ENCODE measurements around the gene ZNF609. TPM values are rescaled to one million over a fixed set of nuclear protein-coding genes. Genes with fewer than 3 reads are reported as not detected.
"Not testable (repeated sequence)": the region's sequence is repeated elsewhere in the genome, so short reads cannot be mapped to it uniquely, and the experiment has no call there.

The ZNF609 gene
- total RNA-seq, 1 donor from 2014 or later = 45.8 TPM

DNA sequence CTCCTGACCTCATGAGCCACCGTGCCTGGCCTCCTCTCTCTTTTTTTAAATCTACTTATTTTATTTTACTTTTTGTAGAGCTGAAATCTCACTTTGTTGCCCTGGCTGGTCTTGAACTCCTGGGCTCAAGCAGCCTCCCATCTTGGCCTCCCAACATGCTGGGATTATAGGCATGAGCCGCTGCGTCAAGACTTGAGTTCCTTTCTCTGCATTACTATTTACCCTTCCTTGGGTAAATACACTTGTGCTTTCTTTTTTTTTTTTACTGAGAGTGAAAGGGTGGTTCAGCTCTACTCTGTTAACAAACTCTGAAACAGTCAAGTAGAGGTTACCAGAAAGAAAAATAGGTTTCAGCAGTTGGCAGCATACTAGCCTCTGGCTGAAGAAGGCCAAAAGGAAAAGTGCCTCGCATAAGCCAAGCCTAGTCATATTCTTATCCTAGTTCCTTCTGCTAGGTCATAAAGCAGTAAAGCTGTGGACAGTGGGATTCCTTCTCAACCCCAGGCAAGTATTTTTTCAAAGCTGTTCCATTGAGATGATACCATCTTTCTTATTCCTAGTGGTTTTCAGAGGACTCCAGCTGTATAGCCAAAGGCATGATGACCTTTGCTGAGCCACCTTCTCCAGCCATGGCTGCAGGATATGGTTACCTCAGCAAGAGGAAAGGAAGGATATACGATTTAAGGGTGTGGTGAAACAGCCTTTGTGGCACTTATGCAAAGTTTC, 179.9 kb downstream of the ZNF609 start:
- intact Hi-C loops (cut with micrococcal nuclease) = no loop called here

DNA sequence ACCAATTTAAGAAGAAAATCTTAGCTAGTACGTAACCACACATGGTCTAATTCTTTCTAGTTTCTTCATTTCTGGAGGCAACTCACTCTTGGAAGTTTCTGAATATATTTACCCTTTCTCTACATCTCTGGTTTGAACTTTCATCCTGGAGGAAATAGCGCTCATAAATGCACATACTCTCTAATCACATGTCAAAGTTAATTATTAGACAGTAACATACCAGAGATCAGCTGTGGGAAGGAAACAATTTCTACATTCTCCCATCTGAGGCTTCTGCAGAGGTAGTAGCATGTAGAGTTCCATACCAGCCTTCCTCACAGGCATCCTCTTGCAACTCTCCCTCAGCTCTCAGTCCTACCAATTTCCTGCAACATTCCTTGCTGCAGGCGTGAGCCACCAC, 182.5 kb downstream of the ZNF609 start:
- intact Hi-C loops (cut with micrococcal nuclease) = no loop called here

DNA sequence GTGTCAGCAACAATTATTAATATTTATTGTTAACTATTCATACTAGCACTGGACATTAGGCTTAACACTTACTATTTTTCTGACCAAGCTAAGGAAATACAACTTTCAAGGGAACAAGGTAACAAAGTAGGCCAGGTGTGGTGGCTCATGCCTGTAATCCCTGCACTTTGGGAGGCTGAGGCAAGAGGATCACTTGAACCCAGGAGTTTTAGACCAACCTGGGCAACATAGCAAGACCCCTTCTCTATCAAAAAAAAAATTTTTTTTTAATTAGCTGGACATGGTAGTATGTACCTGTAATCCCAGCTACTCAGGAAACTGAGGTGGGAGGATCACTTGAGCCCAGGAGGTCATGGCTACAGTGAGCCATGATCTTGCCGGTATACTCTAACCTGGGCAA, 183.3 kb downstream of the ZNF609 start:
- intact Hi-C loops (cut with micrococcal nuclease) = no loop called here

DNA sequence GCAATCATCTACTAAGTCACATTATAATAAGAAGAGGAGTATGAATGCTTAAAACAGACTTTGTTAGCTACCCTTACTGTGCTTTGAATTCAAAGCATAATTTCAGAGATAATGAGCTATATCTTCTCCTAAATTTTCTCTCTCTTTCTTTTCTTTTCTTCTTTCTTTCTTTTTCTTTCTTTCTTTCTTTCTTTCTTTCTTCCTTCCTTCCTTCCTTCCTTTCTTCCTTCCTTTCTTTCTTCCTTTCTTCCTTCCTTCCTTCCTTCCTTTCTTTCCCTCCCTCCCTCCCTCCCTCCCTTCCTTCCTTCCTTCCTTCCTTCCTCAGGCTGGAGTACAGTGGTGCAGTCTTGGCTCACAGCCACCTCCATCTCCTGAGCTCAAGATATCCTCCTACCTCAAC, 184.4 kb downstream of the ZNF609 start:
- intact Hi-C loops (cut with micrococcal nuclease) = not testable (repeated sequence)

DNA sequence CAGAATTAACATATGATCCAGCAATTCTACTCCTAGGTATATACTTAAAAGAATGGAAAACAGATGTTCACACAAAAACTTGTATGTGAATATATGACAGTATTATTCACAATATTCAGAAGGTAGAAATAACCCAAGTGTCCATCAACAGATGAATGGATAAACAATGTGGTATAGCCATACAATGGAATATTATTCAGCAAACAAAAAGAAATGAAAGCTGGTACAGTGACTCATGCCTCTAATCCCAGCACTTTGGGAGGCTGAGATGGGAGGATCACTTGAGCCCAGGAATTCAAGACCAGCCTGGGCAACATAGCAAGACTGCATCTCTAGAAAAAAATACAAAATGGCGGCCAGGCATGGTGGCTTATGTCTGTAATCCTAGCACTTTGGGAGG, 185.6 kb downstream of the ZNF609 start:
- intact Hi-C loops (cut with micrococcal nuclease) = no loop called here

DNA sequence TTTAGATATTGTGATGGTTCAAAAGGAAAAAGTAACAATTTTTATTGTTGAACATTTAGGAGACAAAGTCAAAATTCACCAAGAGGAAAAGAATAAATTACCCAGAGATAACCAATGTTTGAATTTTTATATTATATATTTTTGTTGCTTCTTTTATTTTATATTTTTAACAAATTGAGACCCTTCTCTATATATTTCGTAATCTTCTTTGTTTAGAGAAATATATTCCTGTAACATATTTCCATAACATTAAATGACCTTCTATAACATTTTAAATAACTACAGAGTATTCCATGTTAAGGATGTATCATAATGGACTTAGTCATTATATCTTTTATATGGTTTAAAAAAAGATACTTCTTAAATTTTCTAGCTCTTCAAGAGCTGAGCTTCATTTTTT, 187.0 kb downstream of the ZNF609 start:
- intact Hi-C loops (cut with micrococcal nuclease) = no loop called here

DNA sequence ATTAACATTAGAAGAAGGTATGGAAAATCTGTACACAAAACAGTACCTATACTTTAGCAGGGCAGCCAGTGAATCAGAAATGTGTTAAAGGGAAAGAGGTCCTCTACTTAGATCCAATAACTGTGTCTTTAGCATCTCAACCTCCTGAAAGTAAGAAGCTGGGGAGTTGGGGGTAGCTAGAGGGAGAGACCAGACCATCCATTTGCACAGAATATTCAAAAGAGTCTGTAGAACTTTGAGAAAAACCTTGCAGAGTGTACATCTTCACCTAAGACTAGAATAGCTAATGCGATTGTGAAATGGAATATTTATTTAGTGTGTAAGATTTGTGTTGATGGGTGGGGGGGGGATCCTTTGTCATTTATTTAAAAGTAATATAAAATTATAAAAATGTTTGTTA, 190.2 kb downstream of the ZNF609 start:
- intact Hi-C loops (cut with micrococcal nuclease) = loop anchor here (5.0 kb wide), 3 partner anchors 68 to 263 kb away; partner anchors contain the start of gene TRIP4

DNA sequence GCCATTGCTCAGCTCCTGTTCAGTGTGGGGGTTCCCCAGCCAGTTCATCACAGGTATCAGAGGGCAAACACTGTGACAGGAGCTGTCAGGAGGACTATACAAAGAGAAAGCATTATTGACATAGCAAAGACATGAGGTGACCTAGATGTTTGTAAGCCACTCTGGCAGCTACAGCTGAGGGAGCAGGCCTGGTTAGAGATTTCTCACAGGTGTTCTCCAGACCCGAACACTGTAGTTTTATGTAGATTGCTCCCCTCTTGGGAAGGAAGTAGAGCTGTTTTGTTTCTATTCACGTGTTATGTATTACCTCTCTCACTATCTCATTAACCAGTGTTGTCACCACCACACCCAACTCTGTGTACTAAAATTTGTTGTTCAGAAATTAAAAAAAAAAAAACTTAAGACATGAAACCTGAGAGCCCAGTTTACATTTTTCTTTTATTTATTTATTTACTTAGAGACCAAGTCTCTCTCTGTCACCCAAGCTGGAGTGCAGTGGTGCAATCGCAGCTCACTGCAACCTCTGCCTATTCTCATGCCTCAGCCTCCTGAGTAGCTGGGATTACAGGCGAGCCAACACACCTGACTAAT, 191.3 kb downstream of the ZNF609 start:
- intact Hi-C loops (cut with micrococcal nuclease) = loop anchor here (1.0 to 5.0 kb wide), 5 partner anchors 17 to 264 kb away; partner anchors contain the start of gene TRIP4

DNA sequence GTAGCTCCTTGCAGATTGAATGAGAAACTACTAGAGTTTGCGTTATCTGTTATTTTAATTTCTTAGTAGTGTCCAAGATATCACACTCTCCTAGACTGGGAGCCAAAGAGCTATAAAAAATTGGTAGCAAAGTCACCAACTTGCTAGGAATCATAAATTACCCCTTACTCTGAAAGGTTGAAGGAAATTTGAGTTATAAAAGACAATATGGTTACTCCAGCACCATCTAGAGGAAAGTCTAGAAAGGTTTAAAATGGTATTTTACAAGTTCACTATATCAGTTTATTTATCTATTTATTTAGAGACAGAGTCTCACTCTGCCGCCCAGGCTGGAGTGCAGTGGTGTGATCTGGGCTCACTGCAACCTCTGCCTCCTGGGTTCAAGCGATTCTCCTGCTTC, 193.4 kb downstream of the ZNF609 start:
- intact Hi-C loops (cut with micrococcal nuclease) = loop anchor here (1.0 to 5.0 kb wide), 4 partner anchors 71 to 266 kb away; partner anchors contain the start of gene TRIP4

DNA sequence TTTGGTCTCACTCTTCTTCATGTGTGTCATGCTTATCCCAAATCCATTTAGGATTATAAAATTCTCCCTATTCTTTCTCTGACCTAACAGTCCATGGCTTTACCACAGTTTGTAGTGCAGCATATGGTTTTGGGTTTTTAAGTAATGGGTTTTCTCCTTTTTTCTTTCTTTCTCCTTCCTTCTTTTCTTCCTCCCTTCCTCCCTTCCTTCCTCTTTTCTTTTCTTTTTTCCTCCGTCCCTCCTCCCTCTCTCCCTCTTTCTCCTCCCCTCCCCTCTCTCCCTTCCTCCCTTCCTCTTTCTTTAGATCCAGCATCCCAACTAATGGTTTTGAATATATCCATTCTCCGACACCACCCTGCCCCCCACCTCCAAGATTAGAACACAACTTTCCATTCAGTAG, 196.1 kb downstream of the ZNF609 start:
- intact Hi-C loops (cut with micrococcal nuclease) = no loop called here

DNA sequence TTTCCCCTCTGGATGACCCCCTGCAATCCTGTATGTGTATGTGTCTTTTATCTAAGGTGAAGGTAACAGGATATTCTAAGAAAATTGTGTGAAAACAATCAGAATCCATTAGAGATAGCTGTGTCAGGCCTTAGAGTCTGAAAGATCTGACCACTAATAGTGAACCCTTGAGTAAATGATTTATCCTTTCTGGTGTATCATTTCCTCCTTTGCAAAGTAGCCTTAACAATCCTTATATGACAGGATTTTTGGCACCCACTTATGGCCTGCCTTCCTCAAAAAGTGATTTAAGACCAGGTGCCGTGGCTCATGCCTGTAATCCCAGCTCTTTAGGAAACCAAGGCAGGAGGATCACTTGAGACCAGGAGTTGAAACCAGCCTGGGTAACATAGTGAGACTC, 204.8 kb downstream of the ZNF609 start:
- intact Hi-C loops (cut with micrococcal nuclease) = no loop called here

DNA sequence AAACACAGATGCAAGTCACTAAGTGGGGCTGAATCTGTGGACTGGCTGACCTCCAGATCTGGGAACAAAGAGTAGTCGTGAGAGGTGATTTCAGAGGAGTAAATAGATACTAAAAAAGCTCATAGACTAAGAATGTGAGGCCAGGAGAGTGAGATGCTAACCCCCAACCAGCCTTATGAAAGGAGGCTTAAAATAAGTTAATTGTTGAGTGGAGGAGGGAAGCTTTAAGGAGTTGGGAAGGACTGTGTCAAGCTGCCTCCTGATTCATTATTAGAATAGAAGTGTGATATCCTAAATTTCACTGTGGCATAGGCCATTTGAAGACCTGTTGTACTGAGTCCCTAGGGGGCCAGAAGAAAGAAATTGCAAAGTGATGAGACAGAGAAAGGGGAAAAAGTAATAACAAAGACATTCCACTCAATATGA, 207.4 kb downstream of the ZNF609 start:
- intact Hi-C loops (cut with micrococcal nuclease) = no loop called here

DNA sequence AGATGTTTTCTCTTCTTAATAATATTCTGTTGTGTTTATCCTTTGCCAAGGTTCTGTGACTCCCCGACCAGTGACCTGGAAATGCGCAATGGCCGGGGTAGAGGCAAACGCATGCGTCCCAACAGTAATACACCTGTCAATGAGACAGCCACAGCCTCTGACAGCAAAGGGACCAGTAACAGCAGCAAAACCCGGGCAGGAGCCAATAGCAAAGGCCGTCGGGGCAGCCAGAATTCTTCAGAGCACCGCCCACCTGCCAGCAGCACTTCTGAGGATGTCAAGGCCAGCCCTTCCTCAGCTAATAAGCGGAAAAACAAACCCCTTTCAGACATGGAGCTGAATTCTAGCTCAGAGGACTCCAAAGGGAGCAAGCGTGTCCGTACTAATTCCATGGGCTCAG, 213.5 kb downstream of the ZNF609 start:
- intact Hi-C loops (cut with micrococcal nuclease) = no loop called here

DNA sequence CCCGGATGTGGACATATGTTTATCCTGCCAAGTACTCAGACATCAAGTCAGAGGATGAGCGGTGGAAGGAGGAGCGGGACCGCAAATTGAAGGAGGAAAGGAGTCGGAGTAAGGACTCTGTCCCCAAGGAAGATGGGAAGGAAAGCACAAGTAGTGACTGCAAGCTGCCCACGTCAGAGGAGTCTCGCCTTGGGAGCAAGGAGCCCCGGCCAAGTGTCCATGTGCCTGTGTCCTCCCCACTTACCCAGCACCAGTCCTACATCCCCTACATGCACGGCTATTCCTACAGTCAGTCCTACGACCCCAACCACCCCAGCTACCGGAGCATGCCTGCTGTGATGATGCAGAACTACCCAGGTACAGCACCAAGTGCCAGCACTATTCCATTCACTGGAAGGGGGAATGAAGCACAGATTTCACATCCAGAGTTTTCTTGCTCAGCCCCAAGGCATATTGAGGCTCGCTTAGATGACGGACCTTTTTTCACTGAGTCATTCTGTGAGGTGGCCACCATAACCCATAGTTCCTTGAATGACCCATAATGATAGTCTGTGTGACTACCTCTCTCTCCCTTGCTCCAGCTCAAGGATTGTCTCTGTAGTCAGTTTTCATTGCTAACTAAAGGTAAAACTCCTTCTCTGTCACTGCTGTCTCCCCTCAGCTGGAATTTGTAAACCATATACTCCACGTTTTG, 217.9 kb downstream of the ZNF609 start:
- intact Hi-C loops (cut with micrococcal nuclease) = no loop called here

DNA sequence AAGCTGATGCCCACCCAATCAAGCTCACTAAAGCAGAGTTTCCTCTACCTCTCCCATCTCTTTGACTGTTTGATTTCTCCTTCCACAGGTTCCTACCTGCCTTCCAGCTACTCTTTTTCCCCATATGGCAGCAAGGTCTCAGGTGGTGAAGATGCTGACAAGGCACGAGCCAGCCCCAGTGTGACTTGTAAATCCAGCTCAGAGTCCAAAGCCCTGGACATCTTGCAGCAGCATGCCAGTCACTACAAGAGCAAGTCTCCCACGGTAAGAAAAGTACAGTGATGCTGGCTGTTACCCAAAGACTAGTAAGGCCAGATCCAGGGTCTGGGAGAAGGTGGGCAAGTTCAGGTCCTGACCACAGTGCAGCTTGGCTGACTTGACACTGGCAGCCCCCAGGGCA, 219.7 kb downstream of the ZNF609 start:
- intact Hi-C loops (cut with micrococcal nuclease) = no loop called here

DNA sequence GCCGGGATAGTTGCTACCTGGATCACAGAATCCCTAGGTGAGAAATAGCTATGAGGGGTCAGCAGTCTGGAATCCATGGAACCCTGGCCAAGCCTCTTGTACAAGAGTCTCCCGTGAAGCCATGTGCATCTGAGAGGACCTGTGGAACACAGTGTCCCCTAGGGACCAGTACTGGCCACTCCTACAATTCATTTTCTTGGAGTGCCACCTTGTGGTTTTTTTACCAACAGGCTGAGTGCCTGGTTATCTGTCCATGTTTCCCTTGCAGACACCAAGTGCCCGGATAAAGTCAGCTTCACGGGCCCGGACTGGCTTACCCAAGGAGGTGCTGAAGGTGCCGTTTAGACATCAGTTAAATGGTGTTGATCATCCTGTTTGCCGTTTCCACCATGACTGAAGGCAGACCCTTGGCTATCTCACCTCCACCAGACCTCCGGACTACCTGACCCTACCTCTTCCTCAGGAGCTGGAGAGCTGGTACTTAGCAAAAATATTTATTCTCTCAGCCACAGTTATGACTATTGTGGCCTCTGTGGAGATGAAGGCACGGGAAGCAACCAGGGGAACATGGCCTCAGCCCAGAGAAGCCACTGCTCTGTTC, 221.1 kb downstream of the ZNF609 start:
- intact Hi-C loops (cut with micrococcal nuclease) = no loop called here

DNA sequence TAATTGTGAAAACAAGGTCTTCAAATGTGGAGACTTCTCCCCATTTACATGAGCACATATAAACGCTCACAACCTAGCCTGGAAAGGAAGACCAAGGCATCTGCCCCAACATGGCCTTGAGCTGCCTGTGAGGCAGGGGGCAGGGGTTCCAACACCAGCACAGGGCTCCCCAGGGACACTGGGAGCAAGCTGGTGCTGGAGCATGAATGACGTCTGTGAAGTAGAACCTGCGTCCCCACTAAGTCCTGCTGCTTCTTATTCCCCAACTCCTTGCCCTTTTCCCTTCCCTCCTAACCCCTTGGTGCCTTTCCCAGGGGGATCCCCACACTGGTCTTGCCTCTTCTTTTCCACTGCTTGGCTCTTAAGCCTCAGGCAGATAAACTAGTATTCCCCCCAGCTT, 221.9 kb downstream of the ZNF609 start:
- intact Hi-C loops (cut with micrococcal nuclease) = no loop called here

DNA sequence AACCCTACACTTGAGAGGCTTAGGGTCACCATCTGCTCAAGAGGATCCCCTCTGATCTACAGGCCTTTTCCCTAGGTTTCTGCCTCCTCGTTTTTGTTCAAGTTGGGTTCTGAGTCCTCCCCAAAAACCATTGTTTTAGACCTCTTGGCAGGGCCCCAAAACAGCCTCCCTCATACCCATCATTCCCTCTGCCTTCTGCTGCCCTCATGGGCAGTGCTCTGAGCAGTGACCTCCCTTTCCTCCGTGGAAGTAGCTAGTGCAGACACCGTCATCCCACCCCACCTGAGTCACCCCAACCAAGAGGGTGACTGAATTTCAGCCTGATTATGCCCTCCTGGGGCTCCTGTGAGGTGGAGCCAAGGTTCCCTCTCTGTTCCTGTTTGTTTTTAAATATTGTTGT, 223.0 kb downstream of the ZNF609 start:
- intact Hi-C loops (cut with micrococcal nuclease) = no loop called here

DNA sequence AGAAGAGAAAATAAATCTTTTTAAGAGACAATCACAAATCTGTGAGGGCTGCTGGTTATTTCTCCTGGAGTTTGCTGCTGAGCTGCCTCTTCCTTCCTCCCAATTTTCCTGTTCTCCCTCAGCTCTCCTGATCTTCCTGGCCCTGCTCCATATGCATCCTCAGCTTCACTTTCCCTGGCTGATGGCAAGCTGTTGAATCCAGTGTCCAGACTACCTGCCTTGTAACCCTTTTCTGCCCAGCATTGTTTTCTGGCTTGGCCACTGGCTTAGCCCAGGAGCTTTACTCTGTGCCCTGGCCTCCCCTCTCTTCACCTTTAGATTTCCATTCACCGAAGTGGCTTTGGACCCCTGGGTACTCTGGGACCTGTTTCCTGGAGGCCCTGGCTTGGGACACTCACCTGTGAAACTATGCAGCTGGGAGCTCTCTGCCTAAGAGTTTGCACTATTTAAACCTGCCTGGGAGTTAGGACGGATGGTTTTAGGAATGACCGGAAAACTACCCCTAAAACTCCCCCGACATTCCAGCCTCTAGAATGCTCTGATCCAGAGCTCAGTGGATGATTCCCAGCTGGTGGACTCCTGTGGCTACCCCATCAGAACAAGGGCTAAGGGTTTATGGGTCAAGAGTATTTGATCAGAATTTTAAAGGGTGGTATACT, 225.0 kb downstream of the ZNF609 start:
- intact Hi-C loops (cut with micrococcal nuclease) = no loop called here

DNA sequence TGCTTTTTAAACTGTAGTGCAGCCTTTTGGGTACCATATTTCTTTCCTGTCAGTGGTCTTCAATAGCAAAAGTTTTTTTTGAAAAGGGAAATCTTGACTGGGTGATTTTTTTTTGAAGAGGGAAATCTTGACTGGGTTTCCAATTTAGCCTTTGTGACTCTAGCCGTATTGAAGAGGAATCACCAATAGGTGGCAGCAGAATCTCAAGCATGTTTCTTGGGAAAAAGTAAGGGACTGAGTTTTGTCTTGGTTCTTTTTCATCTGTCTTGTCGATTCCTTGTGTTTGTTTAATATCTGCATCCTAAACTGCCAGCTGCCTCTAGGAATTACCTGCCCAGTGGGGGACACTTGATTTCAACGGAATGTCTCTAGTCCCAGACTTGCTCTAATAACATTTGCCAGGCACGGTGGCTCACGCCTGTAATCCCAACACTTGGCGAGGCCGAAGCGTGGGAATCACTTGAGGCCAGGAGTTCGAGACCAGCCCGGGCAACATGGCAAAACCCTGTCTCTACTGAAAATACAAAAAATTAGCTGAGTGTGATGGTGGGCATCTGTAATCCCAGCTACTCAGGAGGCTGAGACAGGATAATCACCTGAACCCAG, 225.9 kb downstream of the ZNF609 start:
- intact Hi-C loops (cut with micrococcal nuclease) = loop anchor here (1.0 to 2.0 kb wide), 3 partner anchors 42 to 219 kb away; no protein-coding TSS in a partner anchor

DNA sequence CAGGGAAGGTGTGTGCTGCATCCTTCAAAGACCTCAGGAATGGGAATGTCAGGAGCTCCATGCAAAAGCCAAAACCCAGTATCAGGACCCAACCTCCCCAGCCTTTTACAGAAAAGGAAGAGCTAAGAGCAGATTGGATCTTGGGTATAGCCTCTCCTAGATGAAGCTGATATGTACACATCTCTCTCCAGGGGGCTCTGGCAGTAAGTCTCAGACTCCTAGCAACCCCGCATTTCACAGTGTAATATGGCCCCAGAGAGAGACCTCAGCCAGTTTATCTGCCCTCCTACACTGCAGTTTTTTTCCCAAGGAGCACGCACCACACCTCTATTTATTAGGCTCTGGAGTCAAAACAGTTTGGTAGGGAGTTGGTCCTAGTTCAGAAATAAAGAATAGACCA, 226.8 kb downstream of the ZNF609 start:
- intact Hi-C loops (cut with micrococcal nuclease) = loop anchor here (2.0 kb wide), 1 partner anchor 218 kb away; no protein-coding TSS in a partner anchor

Measured in T-helper 1 cell treated with Interleukin-12 subunit alpha and Interleukin-12 subunit beta and Interleukin-4 antibody, amounts not matched to agents 30 ng/mL and 1 ng/mL, for 36 hours (primary cell).